Lung microvascular endothelial cell (primary cell): Measurements from ENCODE around the gene PADI6. TPM values are rescaled to one million over a fixed set of nuclear protein-coding genes. Genes with fewer than 3 reads are reported as not detected.

Source experiments
- DNase-seq, 2 donors: peaks; one replicate each; pipeline versions ENCODE4 v3.0.0 to v3.0.0-alpha.2; 2010; ENCODE audit warnings: low read depth in 2 of 2
- total RNA-seq: library from RNA; depleted of rRNA; stranded (reverse); fragments of >200 nt; gene quantifications from 2 replicates; pipeline ENCODE4 v1.2.1, GENCODE V29; 2014

PADI6 gene
- total RNA-seq, 1 donor from 2014 or later = not detected

GRCh38 chr1:17356387-17357026 is 15.5 kb upstream of the PADI6 start:
- no peak for DNase-seq

GRCh38 chr1:17358557-17358956 is 13.4 kb upstream of the PADI6 start:
- no peak for DNase-seq

- no peak for DNase-seq
Measured at GRCh38 chr1:17359031-17359430, 13.0 kb upstream of the PADI6 start.

- no peak for DNase-seq
Measured at GRCh38 chr1:17359808-17360207, 12.2 kb upstream of the PADI6 start.

- no peak for DNase-seq
Measured at GRCh38 chr1:17360272-17360956, 11.6 kb upstream of the PADI6 start.

GRCh38 chr1:17361687-17362086 is 10.3 kb upstream of the PADI6 start:
- no peak for DNase-seq

GRCh38 chr1:17363351-17363750 is 8.6 kb upstream of the PADI6 start:
- DNase-seq = no peak

- DNase-seq = no peak
Measured at GRCh38 chr1:17363771-17364170, 8.2 kb upstream of the PADI6 start.

GRCh38 chr1:17365293-17365692 is 6.7 kb upstream of the PADI6 start:
- no peak for DNase-seq

- DNase-seq = no peak
Measured at GRCh38 chr1:17369466-17369865, 2.5 kb upstream of the PADI6 start.

- DNase-seq = no peak
Measured at GRCh38 chr1:17370618-17371017, 1.4 kb upstream of the PADI6 start.

GRCh38 chr1:17372955-17373354 is 959 bp downstream of the PADI6 start:
- DNase-seq = no peak

- DNase-seq = no peak
Measured at GRCh38 chr1:17375651-17376050, 3.7 kb downstream of the PADI6 start.

GRCh38 chr1:17377325-17377953 is 5.4 kb downstream of the PADI6 start:
- no peak for DNase-seq

GRCh38 chr1:17381161-17381560 is 9.2 kb downstream of the PADI6 start:
- DNase-seq = no peak

- DNase-seq = no peak
Measured at GRCh38 chr1:17392199-17392740, 20.3 kb downstream of the PADI6 start.

- DNase-seq = no peak
Measured at GRCh38 chr1:17393230-17393629, 21.2 kb downstream of the PADI6 start.

GRCh38 chr1:17397910-17398695 is 26.1 kb downstream of the PADI6 start:
- no peak for DNase-seq

GRCh38 chr1:17400725-17401341 is 28.8 kb downstream of the PADI6 start:
- DNase-seq = no peak

GRCh38 chr1:17401841-17402240 is 29.8 kb downstream of the PADI6 start:
- DNase-seq = no peak

- DNase-seq = no peak
Measured at GRCh38 chr1:17403081-17403480, 31.1 kb downstream of the PADI6 start.
